ENCODE results near the gene BEND6.

DNA sequence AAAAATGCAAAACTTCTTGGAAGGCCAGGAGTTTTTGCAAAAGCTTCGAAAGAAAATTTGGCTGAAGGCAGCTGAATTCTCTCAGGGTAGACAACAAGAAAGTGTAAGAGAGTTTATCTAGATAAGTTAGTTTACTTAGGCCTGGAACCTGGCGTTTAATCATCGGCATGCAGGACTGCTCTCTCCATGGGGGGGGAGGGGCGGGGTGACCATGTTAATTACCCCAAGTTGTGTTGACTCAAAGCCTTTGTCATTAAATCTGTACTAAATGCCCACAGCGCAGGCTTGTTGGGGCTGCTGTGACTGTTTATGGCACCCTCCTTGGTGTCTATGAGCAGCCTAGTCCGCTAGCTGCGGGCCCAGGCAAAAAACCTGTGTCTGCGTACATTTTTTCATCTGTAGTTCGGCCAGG is 115.0 kb downstream of the BEND6 start:
- no peak for TF ChIP-seq CTCF (conservative IDR thresholded peaks at IDR 0.05; ENCODE audit: low read length)
- TF ChIP-seq EZH2phosphoT487 (IDR thresholded peaks at IDR 0.05; ENCODE audit: borderline replicate concordance, low read depth, low read length) = no peak

Data from OCI-LY7 (cell line).